BLaER1 (cell line): Measurements from ENCODE around the gene SMYD3.

Source experiments
- H3K27ac ChIP-seq: shearing (Covaris generic); formaldehyde crosslinking; 2 replicates; pipeline ENCODE4 v1.8.1; 2022
- H3K27me3 ChIP-seq: shearing (Covaris generic); formaldehyde crosslinking; 2 replicates; pipeline ENCODE4 v1.8.1; 2022
- H3K36me3 ChIP-seq: shearing (Covaris generic); formaldehyde crosslinking; 2 replicates; pipeline ENCODE4 v1.8.1; 2022
- H3K4me1 ChIP-seq: shearing (Covaris generic); formaldehyde crosslinking; 2 replicates; pipeline ENCODE4 v1.8.1; 2022
- H3K4me2 ChIP-seq: shearing (Covaris generic); formaldehyde crosslinking; 2 replicates; pipeline ENCODE4 v1.8.1; 2022
- H3K4me3 ChIP-seq: shearing (Covaris generic); formaldehyde crosslinking; 2 replicates; pipeline ENCODE4 v1.8.1; 2022
- H3K9ac ChIP-seq: shearing (Covaris generic); formaldehyde crosslinking; 2 replicates; pipeline ENCODE4 v1.8.1; 2022
- H3K9me3 ChIP-seq: shearing (Covaris generic); formaldehyde crosslinking; 2 replicates; pipeline ENCODE4 v1.8.1; 2022
- H4K20me1 ChIP-seq: shearing (Covaris generic); formaldehyde crosslinking; 2 replicates; pipeline ENCODE4 v1.8.1; 2022
- Cebpa-rat ChIP-seq: shearing (Covaris generic); IDR thresholded peaks from 2 replicates; pipeline ENCODE4 v1.8.1; 2022

SMYD3 gene

GRCh38 chr1:246306415-246307037 is 200.6 kb downstream of the SMYD3 start:
- 0 out of 2 replicates have a peak, but pooled peaks cover 4% of the 10 kb centered on the region for H3K36me3 ChIP-seq

DNA sequence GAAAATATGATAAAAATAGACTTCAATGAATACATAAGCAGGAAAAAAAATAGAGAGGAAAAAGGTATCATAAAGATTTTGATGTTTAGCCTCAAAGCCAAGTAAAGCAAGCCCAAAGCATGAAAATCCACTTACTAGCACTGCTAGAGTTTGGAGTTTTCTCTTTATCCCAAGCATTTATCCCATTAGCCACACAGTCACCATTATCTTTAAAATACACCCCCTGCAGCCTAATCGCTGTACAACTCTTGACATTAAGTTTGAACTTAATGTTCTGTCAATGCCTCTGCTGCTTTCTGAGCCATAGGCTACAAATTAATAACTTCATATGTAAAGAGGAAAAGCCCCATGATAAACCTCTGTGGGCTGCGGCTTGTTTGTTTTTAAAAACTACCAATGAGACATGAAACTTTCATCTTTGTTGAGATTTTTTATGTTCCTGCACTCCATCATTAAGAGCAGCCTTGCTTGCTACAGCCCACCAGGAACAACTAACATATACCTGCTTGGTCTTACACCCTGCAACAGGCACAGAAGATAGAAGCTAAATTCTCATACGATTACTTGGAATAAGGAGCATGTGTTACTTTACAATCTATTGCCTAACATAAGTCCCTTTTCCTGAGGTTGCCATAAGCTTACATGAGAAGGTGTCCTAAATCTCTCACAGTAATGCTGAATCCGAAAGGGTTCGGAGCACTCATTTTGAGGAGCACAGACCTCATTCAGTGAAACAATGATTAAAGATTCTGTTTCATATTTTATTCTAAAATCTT is 202.4 kb downstream of the SMYD3 start:
- Histone ChIP-seq H3K4me1 (no peaks in the 10 kb centered on the region), H3K27me3 (no peaks in the 10 kb centered on the region), H4K20me1 (no peaks in the 10 kb centered on the region), H3K4me2 (no peak overlapping the region), H3K4me3 (no peak overlapping the region), H3K36me3 (0 out of 2 replicates have a peak, but pooled peaks cover 4% of the 10 kb centered on the region), H3K27ac (no peak overlapping the region), H3K9ac (no peak overlapping the region), H3K9me3 (no peaks in the 10 kb centered on the region)
- no peak for TF ChIP-seq Cebpa-rat

More at GRCh38 chr1:246306415-246307037, 200.6 kb downstream of the SMYD3 start:
- Histone ChIP-seq H4K20me1 (no peaks in the 10 kb centered on the region), H3K4me3 (no peak overlapping the region), H3K27me3 (no peaks in the 10 kb centered on the region), H3K9ac (no peak overlapping the region), H3K9me3 (no peaks in the 10 kb centered on the region), H3K4me2 (no peak overlapping the region), H3K4me1 (no peaks in the 10 kb centered on the region), H3K27ac (no peak overlapping the region)
- TF ChIP-seq Cebpa-rat: no peak

GRCh38 chr1:246302711-246303317 is 204.3 kb downstream of the SMYD3 start:
- Histone ChIP-seq H3K4me2 (no peak overlapping the region), H3K4me3 (no peak overlapping the region), H3K4me1 (no peaks in the 10 kb centered on the region), H4K20me1 (no peaks in the 10 kb centered on the region), H3K36me3 (0 out of 2 replicates have a peak, but pooled peaks cover 8% of the 10 kb centered on the region), H3K9me3 (no peaks in the 10 kb centered on the region), H3K27ac (no peak overlapping the region), H3K9ac (no peak overlapping the region), H3K27me3 (no peaks in the 10 kb centered on the region)
- TF ChIP-seq Cebpa-rat: no peak

DNA sequence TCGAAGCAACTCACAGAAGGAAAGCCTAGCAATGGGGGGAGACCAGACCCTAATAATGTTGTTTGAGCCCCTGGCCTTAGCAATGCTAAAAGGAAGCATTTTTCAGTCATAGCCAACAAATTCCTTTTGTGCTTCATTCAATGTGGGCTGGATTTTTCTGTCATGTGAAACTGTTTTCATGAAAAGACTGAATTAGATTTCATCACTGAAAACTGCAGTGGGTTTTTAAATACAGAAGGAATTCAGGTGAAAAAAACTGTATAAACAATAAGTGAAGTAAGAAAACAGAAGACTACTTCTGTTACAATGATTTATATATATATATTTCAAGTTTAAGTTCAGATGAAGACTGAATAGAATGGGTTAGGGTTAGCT is 204.8 kb downstream of the SMYD3 start:
- Histone ChIP-seq H3K4me2 (no peak overlapping the region), H3K4me1 (no peaks in the 10 kb centered on the region), H3K4me3 (no peak overlapping the region), H3K9ac (no peak overlapping the region), H3K9me3 (no peaks in the 10 kb centered on the region), H4K20me1 (no peaks in the 10 kb centered on the region), H3K36me3 (0 out of 2 replicates have a peak, but pooled peaks cover 5% of the 10 kb centered on the region), H3K27ac (no peak overlapping the region), H3K27me3 (no peaks in the 10 kb centered on the region)
- TF ChIP-seq Cebpa-rat: no peak

GRCh38 chr1:246301553-246302250 is 205.4 kb downstream of the SMYD3 start:
- no peak overlapping the region for H3K4me3 ChIP-seq
- no peaks in the 10 kb centered on the region for H3K27me3 ChIP-seq
- H3K4me2 ChIP-seq: no peak overlapping the region
- no peaks in the 10 kb centered on the region for H4K20me1 ChIP-seq
- no peak overlapping the region for H3K9ac ChIP-seq
- no peaks in the 10 kb centered on the region for H3K9me3 ChIP-seq
- H3K27ac ChIP-seq: no peak overlapping the region
- H3K36me3 ChIP-seq: 0 out of 2 replicates have a peak, but pooled peaks cover 5% of the 10 kb centered on the region
- TF ChIP-seq Cebpa-rat: no peak
- no peaks in the 10 kb centered on the region for H3K4me1 ChIP-seq

DNA sequence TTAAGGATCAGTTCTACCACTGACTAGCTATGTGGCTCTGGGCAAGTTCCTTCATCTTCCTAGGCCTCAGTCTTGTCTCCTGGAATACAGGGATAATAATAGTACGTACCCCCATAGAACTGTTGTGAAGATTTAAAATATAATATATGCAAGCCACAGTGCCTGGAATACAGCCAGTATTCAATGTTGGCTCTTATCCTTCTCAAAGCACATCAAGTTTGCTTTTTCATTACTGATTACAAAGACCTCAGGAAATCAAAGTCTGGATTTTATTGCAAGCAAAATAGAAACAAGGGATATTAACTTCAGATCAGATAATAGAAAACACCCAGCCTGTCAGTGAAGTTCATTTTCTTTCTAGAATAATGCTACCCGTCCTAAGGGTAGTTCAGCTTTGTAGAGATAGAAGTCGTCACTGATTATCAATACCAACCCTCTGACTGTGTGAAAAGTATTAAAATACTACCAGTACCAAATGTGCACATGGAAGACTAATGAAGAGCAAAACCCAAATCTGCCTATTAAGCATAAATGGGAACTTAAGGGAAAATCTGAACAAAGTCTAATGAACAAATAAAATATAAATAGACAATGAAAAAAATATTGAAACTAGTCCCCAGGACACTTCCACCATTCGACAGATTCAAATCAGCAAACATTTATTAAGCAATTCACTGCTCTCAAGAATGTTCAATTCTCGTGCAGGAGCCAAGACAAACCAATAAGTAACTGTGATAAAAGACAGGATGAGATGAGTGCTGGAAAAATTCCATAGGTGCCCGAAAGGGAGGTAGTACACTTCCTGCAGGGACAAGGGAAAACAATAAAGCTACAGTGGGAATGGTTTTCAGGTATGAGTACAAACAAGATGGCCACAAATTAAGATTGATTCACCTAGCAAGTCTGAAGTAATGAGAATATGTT is 206.2 kb downstream of the SMYD3 start:
- Histone ChIP-seq H3K4me1 (no peaks in the 10 kb centered on the region), H3K27ac (no peak overlapping the region), H3K36me3 (0 out of 2 replicates have a peak, but pooled peaks cover 5% of the 10 kb centered on the region), H3K9ac (no peak overlapping the region), H3K9me3 (no peaks in the 10 kb centered on the region), H3K4me2 (no peak overlapping the region), H3K27me3 (no peaks in the 10 kb centered on the region), H4K20me1 (no peaks in the 10 kb centered on the region), H3K4me3 (no peak overlapping the region)
- no peak for TF ChIP-seq Cebpa-rat

DNA sequence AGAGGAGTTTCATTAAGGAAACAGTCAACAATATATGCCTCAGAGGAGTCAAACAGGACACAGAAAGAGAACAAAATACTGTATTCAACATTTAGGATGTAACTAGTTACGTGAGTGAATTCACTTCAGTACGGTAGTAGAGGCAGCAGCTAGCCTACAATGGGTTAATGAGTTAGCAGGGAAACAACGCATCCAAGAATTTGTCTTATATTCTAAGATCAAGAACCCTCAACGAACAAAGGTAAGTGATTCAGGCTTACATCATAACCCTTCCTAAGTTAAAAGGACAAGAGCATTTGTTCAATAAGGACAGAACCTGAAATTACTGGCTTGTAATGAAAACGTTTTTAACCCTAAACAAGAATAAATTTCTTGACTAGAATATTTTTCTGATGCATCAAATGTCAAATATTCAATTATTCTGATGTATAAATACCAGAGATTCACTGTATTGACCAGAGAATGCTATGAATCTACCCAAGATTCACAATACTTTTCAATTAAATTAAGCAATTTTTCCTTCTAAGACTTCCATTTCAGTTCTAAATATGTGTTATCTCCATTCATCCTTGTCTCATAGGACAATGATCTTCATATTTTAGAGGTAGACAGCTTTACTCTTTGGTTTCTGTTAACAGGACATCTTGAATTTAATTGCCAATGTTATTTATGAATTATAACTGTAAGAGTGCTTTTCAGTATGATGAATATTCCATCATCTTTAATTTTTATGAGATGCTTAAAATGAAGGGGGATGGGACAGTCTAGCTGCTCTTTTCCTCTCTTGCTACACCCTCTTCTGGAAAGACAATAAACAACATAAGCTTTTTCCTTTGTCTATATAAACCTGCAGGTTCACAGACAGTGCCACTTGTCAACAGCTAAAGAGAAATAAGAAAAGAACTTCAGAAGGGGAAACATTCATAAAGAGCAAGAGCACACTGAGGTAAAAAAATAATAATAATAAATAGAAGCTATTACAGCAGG is 209.5 kb downstream of the SMYD3 start:
- H3K4me1 ChIP-seq: no peaks in the 10 kb centered on the region
- H3K4me2 ChIP-seq: no peak overlapping the region
- no peak overlapping the region for H3K27ac ChIP-seq
- no peaks in the 10 kb centered on the region for H4K20me1 ChIP-seq
- H3K9me3 ChIP-seq: no peaks in the 10 kb centered on the region
- no peak for TF ChIP-seq Cebpa-rat
- 0 out of 2 replicates have a peak, but pooled peaks cover 5% of the 10 kb centered on the region for H3K36me3 ChIP-seq
- no peak overlapping the region for H3K4me3 ChIP-seq
- no peak overlapping the region for H3K9ac ChIP-seq
- H3K27me3 ChIP-seq: no peaks in the 10 kb centered on the region

- Histone ChIP-seq H3K27ac (no peak overlapping the region), H4K20me1 (no peaks in the 10 kb centered on the region), H3K27me3 (no peaks in the 10 kb centered on the region), H3K4me2 (no peak overlapping the region), H3K9me3 (no peaks in the 10 kb centered on the region), H3K4me1 (no peaks in the 10 kb centered on the region), H3K4me3 (no peak overlapping the region), H3K9ac (no peak overlapping the region), H3K36me3 (0 out of 2 replicates have a peak, but pooled peaks cover 5% of the 10 kb centered on the region)
- no peak for TF ChIP-seq Cebpa-rat
Observed at GRCh38 chr1:246295968-246296367, 211.1 kb downstream of the SMYD3 start.
